DOHH2 (cell line): ENCODE measurements around the gene LAMA3.

Source experiments
- CTCF ChIP-seq: fragments of 200-600 bp; sonication (generic); IDR thresholded peaks from one replicate; pipeline ENCODE4 v1.5.1; 2014; ENCODE audit warnings: antibody characterized with exemption, mild to moderate bottlenecking, low read depth, low read length; ENCODE audit not compliant: poor library complexity, severe bottlenecking
- EZH2phosphoT487 ChIP-seq: fragments of 200-600 bp; sonication (generic); IDR thresholded peaks from 2 replicates; pipeline ENCODE4 v1.6.1; 2017; ENCODE audit warnings: borderline replicate concordance, mild to moderate bottlenecking, antibody characterized with exemption, low read length, moderate library complexity, mixed read lengths

GRCh38 chr18:23772327-23773024, 83.2 kb downstream of the LAMA3 start:
- no peak for TF ChIP-seq CTCF
- no peak for TF ChIP-seq EZH2phosphoT487
